ENCODE data around the gene HOXB9.

HOXB9 gene

GRCh38 chr17:48594538-48595277 lies 31.4 kb downstream of the HOXB9 start:
- Mint-ChIP-seq H3K27ac (no peak overlapping the region), H3K9me3 (no peaks in the 10 kb centered on the region), H3K4me1 (peaks cover 25% of the 10 kb centered on the region), H3K36me3 (no peaks in the 10 kb centered on the region), H3K27me3 (peaks cover 54% of the 10 kb centered on the region), H3K4me3 (no peak overlapping the region)
- DNase-seq (ENCODE audit: low spot score in 2 of 2) (no peak), ATAC-seq (ENCODE audit: low read depth) (no peak)

- H3K27me3 Mint-ChIP-seq: peaks cover 50% of the 10 kb centered on the region
- peak overlapping the region; percentile 8 for H3K27ac Mint-ChIP-seq
- H3K4me1 Mint-ChIP-seq: peaks cover 25% of the 10 kb centered on the region
- H3K9me3 Mint-ChIP-seq: no peaks in the 10 kb centered on the region
- peak overlapping the region; percentile 58 for H3K4me3 Mint-ChIP-seq
- ATAC-seq (ENCODE audit: low read depth) (peak; percentile 57), DNase-seq (ENCODE audit: low spot score in 2 of 2) (peak; percentile 81 to 86)
- no peaks in the 10 kb centered on the region for H3K36me3 Mint-ChIP-seq
These were observed 32.2 kb downstream of the HOXB9 start for GRCh38 chr17:48593840-48594537.

GRCh38 chr17:48593126-48593829 lies 32.9 kb downstream of the HOXB9 start, which contains the start of gene HOXB5:
HOXB5 (minus strand) TSS chr17:48593779; CDS start chr17:48593682, 97 bp downstream.
- Mint-ChIP-seq H3K4me3 (peak within 1 kb of the TSS; percentile 58), H3K27ac (peak within 1 kb of the TSS; percentile 64), H3K36me3 (no peaks in the 10 kb centered on the region), H3K4me1 (peaks cover 25% of the 10 kb centered on the region), H3K27me3 (peaks cover 54% of the 10 kb centered on the region), H3K9me3 (no peaks in the 10 kb centered on the region)
- ATAC-seq (ENCODE audit: low read depth) (peak; percentile 16), DNase-seq (ENCODE audit: low spot score in 2 of 2) (no peak)

- ATAC-seq (ENCODE audit: low read depth) (peak; percentile 24), DNase-seq (ENCODE audit: low spot score in 2 of 2) (no peak)
- Mint-ChIP-seq H3K9me3 (no peaks in the 10 kb centered on the region), H3K4me3 (no peak overlapping the region), H3K36me3 (no peaks in the 10 kb centered on the region), H3K27me3 (peaks cover 56% of the 10 kb centered on the region), H3K4me1 (peaks cover 19% of the 10 kb centered on the region), H3K27ac (peak overlapping the region; percentile 64)
These were observed 33.6 kb downstream of the HOXB9 start for GRCh38 chr17:48592577-48592976.

GRCh38 chr17:48592057-48592514 lies 34.1 kb downstream of the HOXB9 start:
- Mint-ChIP-seq H3K36me3 (no peaks in the 10 kb centered on the region), H3K27me3 (peaks cover 58% of the 10 kb centered on the region), H3K27ac (peak overlapping the region; percentile 64), H3K4me3 (no peak overlapping the region), H3K9me3 (no peaks in the 10 kb centered on the region), H3K4me1 (peaks cover 14% of the 10 kb centered on the region)
- ATAC-seq (ENCODE audit: low read depth): peak; percentile 19
- no peak for DNase-seq (ENCODE audit: low spot score in 2 of 2)

GRCh38 chr17:48591255-48592056 lies 34.7 kb downstream of the HOXB9 start:
- no peaks in the 10 kb centered on the region for H3K36me3 Mint-ChIP-seq
- H3K27me3 Mint-ChIP-seq: peaks cover 52% of the 10 kb centered on the region
- DNase-seq (ENCODE audit: low spot score in 2 of 2): no peak
- no peak for ATAC-seq (ENCODE audit: low read depth)
- no peak overlapping the region for H3K27ac Mint-ChIP-seq
- no peak overlapping the region for H3K4me3 Mint-ChIP-seq
- peaks cover 8% of the 10 kb centered on the region for H3K4me1 Mint-ChIP-seq
- H3K9me3 Mint-ChIP-seq: no peaks in the 10 kb centered on the region

GRCh38 chr17:48590607-48591161 lies 35.5 kb downstream of the HOXB9 start:
- DNase-seq (ENCODE audit: low spot score in 2 of 2): no peak
- Mint-ChIP-seq H3K4me3 (no peak overlapping the region), H3K27ac (no peak overlapping the region), H3K27me3 (peaks cover 52% of the 10 kb centered on the region), H3K36me3 (no peaks in the 10 kb centered on the region), H3K4me1 (peaks cover 12% of the 10 kb centered on the region), H3K9me3 (no peaks in the 10 kb centered on the region)
- no peak for ATAC-seq (ENCODE audit: low read depth)

- peaks cover 50% of the 10 kb centered on the region for H3K27me3 Mint-ChIP-seq
- no peaks in the 10 kb centered on the region for H3K9me3 Mint-ChIP-seq
- no peak within 1 kb of the TSS for H3K4me3 Mint-ChIP-seq
- no peak for DNase-seq (ENCODE audit: low spot score in 2 of 2)
- H3K4me1 Mint-ChIP-seq: peaks cover 17% of the 10 kb centered on the region
- no peak within 1 kb of the TSS for H3K27ac Mint-ChIP-seq
- no peak for ATAC-seq (ENCODE audit: low read depth)
- H3K36me3 Mint-ChIP-seq: no peaks in the 10 kb centered on the region
These were observed 36.1 kb downstream of the HOXB9 start, which contains the start of gene HOXB3 for GRCh38 chr17:48589831-48590606. HOXB3 (minus strand) TSS chr17:48590241; CDS start chr17:48552474, 37,767 bp downstream.

GRCh38 chr17:48589060-48589830 lies 36.9 kb downstream of the HOXB9 start:
- Mint-ChIP-seq H3K27ac (no peak overlapping the region), H3K27me3 (peaks cover 55% of the 10 kb centered on the region), H3K36me3 (no peaks in the 10 kb centered on the region), H3K4me1 (peaks cover 20% of the 10 kb centered on the region), H3K9me3 (no peaks in the 10 kb centered on the region), H3K4me3 (no peak overlapping the region)
- ATAC-seq (ENCODE audit: low read depth) (no peak), DNase-seq (ENCODE audit: low spot score in 2 of 2) (no peak)

GRCh38 chr17:48588528-48588927 lies 37.6 kb downstream of the HOXB9 start:
- peaks cover 17% of the 10 kb centered on the region for H3K4me1 Mint-ChIP-seq
- H3K9me3 Mint-ChIP-seq: no peaks in the 10 kb centered on the region
- H3K27me3 Mint-ChIP-seq: peaks cover 56% of the 10 kb centered on the region
- ATAC-seq (ENCODE audit: low read depth) (no peak), DNase-seq (ENCODE audit: low spot score in 2 of 2) (no peak)
- no peak overlapping the region for H3K4me3 Mint-ChIP-seq
- H3K27ac Mint-ChIP-seq: no peak overlapping the region
- H3K36me3 Mint-ChIP-seq: no peaks in the 10 kb centered on the region

- ATAC-seq (ENCODE audit: low read depth) (no peak), DNase-seq (ENCODE audit: low spot score in 2 of 2) (no peak)
- Mint-ChIP-seq H3K4me1 (peaks cover 17% of the 10 kb centered on the region), H3K9me3 (no peaks in the 10 kb centered on the region), H3K4me3 (no peak overlapping the region), H3K27me3 (peaks cover 59% of the 10 kb centered on the region), H3K27ac (no peak overlapping the region), H3K36me3 (no peaks in the 10 kb centered on the region)
These were observed 38.1 kb downstream of the HOXB9 start for GRCh38 chr17:48588074-48588415.

Data from memory B cell (primary cell).